HG02981 (cell line): ENCODE measurements around the gene MYBPC2.

ENCODE experiments used
- ATAC-seq: cut with Tn5 transposase; IDR thresholded peaks from one replicate; pipeline ENCODE4 v1.9.1; 2021; ENCODE audit warnings: mild to moderate bottlenecking, moderate library complexity; ENCODE audit not compliant: unreplicated experiment

MYBPC2 gene

GRCh38 chr19:50478901-50479715, 46.4 kb downstream of the MYBPC2 start:
- ATAC-seq: no peak

- no peak for ATAC-seq
Observed at GRCh38 chr19:50479761-50480251, 47.1 kb downstream of the MYBPC2 start.

GRCh38 chr19:50480281-50481111, 47.8 kb downstream of the MYBPC2 start:
- ATAC-seq: no peak

GRCh38 chr19:50481351-50482149, 48.9 kb downstream of the MYBPC2 start:
- no peak for ATAC-seq

- no peak for ATAC-seq
Observed at GRCh38 chr19:50482271-50482855, 49.7 kb downstream of the MYBPC2 start.

GRCh38 chr19:50482916-50483315, 50.2 kb downstream of the MYBPC2 start:
- ATAC-seq: no peak

- ATAC-seq: no peak
Observed at GRCh38 chr19:50485284-50485955, 52.7 kb downstream of the MYBPC2 start.

GRCh38 chr19:50486823-50487515, 54.3 kb downstream of the MYBPC2 start:
- no peak for ATAC-seq

- no peak for ATAC-seq
Observed at GRCh38 chr19:50488389-50489194, 55.9 kb downstream of the MYBPC2 start.

- ATAC-seq: no peak
Observed at GRCh38 chr19:50489461-50490011, 56.8 kb downstream of the MYBPC2 start.

- ATAC-seq: no peak
Observed at GRCh38 chr19:50490411-50490811, 57.7 kb downstream of the MYBPC2 start.

- no peak for ATAC-seq
Observed at GRCh38 chr19:50490991-50491472, 58.3 kb downstream of the MYBPC2 start.

GRCh38 chr19:50492303-50493052, 59.8 kb downstream of the MYBPC2 start:
- no peak for ATAC-seq

GRCh38 chr19:50493171-50493570, 60.5 kb downstream of the MYBPC2 start:
- ATAC-seq: no peak

GRCh38 chr19:50494186-50495019, 61.7 kb downstream of the MYBPC2 start:
- ATAC-seq: no peak

GRCh38 chr19:50495020-50495531, 62.4 kb downstream of the MYBPC2 start:
- ATAC-seq: no peak
